AG09319 (cell line): Measurements from ENCODE around the gene ACTR2.
A peak's percentile ranks its signal among the peaks of the same experiment; 100 is the strongest.

Experiments
- DNase-seq: peaks from one replicate; pipeline ENCODE4 v3.0.0-alpha.2; 2010; ENCODE audit warnings: low read depth; ENCODE audit errors: extremely low read depth
- CTCF ChIP-seq: IDR thresholded peaks from 2 replicates; pipeline ENCODE4 v1.5.1; 2011; ENCODE audit warnings: low read depth, mild to moderate bottlenecking, inconsistent platforms, low read length, moderate library complexity

ACTR2 gene

DNA sequence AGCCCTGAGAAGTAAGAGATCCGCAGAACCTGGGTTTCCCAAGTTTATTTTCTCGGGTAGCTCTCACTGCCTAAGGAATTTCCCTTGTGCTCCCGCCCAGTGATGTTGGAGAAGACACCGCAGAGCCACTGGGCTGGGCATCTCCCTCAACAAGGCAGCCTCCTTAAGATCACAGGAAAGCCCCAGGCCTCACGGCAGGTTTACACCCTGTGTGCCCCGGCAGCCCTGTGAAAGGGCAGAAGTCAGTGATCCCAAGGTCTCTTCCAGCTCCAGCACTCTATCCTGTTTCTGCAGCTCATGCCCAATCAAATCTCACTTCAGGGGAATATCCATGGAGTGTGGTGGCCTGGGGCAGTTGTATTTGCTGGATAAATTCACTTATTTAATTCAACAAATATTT, 66.5 kb downstream of the ACTR2 start:
- no peak for TF ChIP-seq CTCF

DNA sequence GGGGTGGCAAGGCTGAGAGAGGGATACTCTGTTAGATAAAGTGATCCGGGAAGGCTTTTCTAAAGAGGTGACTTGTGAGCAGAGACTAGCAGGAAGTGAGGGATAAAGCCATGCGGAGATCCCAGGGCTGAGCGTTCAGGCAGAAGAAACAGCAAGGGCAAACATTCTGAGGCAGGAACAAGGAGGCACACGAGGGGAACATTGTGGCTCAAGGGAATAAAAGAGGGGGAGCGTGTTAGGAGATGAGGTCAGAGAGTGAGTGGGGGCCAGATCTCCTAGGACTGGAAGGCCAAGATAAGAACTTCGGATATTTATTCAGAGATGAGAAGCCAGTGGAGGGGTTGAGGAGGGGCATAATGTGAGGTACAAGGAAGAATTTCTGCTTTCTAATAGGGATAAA, 67.1 kb downstream of the ACTR2 start:
- DNase-seq = no peak
- no peak for TF ChIP-seq CTCF

More for the DNA sequence above, 66.5 kb downstream of the ACTR2 start:
- DNase-seq = no peak

- DNase-seq = no peak
- no peak for TF ChIP-seq CTCF
Measured at GRCh38 chr2:65296971-65297370, 69.3 kb downstream of the ACTR2 start.

- no peak for TF ChIP-seq CTCF
Measured at GRCh38 chr2:65297544-65297943, 69.9 kb downstream of the ACTR2 start.

DNA sequence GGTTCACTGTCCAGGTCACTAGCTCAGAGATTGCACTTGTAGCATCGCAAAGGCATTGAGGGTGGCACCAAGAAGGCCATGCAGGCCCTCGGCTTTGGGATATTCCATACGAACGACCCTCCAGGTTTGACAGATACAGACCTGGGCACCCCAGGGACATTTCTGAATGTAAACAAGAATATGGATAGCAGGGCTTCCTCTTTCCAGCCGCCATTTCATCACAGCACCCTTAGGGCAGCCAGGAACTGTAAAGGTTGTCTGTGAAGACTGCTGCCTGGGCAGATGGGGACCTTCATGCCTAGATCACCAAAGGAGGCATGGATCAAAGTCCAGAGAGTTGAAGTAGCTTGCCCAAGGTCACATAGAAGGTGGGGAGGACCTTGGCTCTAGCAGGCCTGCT, 70.5 kb downstream of the ACTR2 start:
- no peak for TF ChIP-seq CTCF
- DNase-seq = no peak

More at GRCh38 chr2:65297544-65297943, 69.9 kb downstream of the ACTR2 start:
- no peak for DNase-seq

DNA sequence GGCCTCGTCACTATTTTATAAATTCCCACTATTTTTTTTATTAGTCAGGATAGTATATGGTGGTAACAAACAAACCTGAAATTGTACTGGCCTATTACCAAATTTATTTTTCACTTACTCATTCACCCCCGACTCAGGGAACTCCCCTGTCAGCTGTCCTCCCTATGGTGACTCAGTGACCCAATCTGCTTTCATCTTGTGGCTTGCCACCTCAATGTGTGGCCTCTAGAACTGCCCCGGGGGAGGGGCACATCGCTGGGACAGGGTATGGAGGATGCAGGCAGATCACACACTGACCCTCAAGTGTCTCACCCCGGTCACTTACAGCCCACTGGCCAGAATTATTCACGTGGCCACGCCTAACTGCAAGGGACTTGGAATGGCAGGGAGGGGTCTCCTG, 71.6 kb downstream of the ACTR2 start:
- TF ChIP-seq CTCF = no peak
- DNase-seq = no peak

GRCh38 chr2:65300134-65300760, 72.6 kb downstream of the ACTR2 start:
- no peak for TF ChIP-seq CTCF
- peak; percentile 24 for DNase-seq
